SK-MEL-5 (cell line): ENCODE data around the gene DCST1. TPM values are rescaled to one million over a fixed set of nuclear protein-coding genes. Genes with fewer than 3 reads are reported as not detected.
"Not testable (repeated sequence)": the region's sequence is repeated elsewhere in the genome, so short reads cannot be mapped to it uniquely, and the experiment has no call there.

Experiments
- DNase-seq: peaks from one replicate; pipeline ENCODE4 v3.0.0-alpha.2; 2016; ENCODE audit warnings: low read depth, low spot score
- in situ Hi-C: cut with HindIII; loops from 2 replicates; pipeline ENCODE4 v1.10.0; 2016; ENCODE audit warnings: low sequenced_read_pairs, high pct_unique_total_duplicates, low pct_unique_long_range_greater_than_20kb
- polyA plus RNA-seq, 2 experiments: library from polyadenylated mRNA; depleted of rRNA; stranded (reverse); fragments of >200 nt; gene quantifications; 2 replicates each; pipeline ENCODE4 v1.2.3, GENCODE V29; 2015
- total RNA-seq: library from RNA; depleted of rRNA; stranded (reverse); fragments of >200 nt; shearing (Covaris generic); gene quantifications from 2 replicates; pipeline ENCODE4 v1.2.3, GENCODE V29; 2014; rRNA removed

Gene DCST1, protein sequence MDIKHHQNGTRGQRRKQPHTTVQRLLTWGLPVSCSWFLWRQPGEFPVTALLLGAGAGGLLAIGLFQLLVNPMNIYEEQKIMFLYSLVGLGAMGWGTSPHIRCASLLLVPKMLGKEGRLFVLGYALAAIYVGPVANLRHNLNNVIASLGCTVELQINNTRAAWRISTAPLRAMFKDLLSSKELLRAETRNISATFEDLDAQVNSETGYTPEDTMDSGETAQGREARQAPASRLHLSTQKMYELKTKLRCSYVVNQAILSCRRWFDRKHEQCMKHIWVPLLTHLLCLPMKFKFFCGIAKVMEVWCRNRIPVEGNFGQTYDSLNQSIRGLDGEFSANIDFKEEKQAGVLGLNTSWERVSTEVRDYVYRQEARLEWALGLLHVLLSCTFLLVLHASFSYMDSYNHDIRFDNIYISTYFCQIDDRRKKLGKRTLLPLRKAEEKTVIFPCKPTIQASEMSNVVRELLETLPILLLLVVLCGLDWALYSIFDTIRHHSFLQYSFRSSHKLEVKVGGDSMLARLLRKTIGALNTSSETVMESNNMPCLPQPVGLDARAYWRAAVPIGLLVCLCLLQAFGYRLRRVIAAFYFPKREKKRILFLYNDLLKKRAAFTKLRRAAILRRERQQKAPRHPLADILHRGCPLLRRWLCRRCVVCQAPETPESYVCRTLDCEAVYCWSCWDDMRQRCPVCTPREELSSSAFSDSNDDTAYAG
- total RNA-seq = not detected in 2 replicates
- polyA plus RNA-seq (2015; cell fraction: cytosol; rRNA removed) = 0.11 TPM in 1 of 2 replicates, not detected in the other
- polyA plus RNA-seq (2015; cell fraction: nucleus; rRNA removed) = 0.12 TPM in 1 of 2 replicates, not detected in the other

GRCh38 chr1:155033524-155033923 is at the start of gene DCST1, which contains the start of gene DCST2:
Gene DCST1, plus strand, starts transcription at chr1:155033824. Its CDS starts 213 bp downstream, at chr1:155034037.
Gene DCST2, minus strand, starts transcription at chr1:155033781. Its CDS starts 80 bp downstream, at chr1:155033701.
- in situ Hi-C loops = no loop called here
- no peak for DNase-seq

DNA sequence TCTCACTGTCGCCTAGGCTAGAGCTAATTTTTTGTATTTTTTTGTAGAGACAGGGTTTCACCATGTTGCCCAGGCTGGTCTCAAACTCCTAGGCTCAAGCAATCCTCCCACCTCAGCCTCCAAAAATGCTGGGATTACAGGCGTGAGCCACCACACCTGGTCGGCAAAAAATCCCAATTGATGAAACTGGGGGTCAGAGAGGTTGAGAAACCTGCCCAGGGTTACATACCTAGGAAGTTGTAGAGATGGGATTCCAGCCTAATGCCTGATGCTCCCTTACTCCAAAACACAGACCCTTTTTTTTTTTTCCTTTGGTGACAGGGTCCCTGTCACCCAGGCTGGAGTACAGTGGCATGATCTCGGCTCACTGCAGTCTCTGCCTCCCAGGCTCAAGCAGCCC is 46.9 kb upstream of the DCST1 start:
- in situ Hi-C loops, DNase-seq: not testable (repeated sequence)

DNA sequence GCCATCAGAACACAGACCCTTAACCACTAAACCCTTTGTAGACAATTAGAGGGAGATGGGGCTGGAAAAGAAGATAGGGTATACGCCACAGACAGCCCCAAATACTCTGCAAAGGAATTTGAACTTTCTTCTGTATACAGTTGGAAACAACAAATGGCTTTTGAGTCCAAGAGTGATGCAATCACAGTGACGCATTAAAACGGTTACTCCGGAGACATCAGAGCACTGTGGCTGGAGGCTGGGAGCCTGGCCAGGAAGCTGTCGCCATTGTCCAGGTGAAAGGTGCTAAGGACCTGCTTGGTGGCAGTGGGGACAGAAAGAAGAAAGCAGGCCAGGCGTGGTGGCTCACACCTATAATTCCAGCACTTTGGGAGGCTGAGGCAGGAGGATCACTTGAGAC is 46.3 kb upstream of the DCST1 start:
- DNase-seq = no peak
- in situ Hi-C loops = no loop called here

GRCh38 chr1:154988058-154988954 is 45.3 kb upstream of the DCST1 start:
- DNase-seq = no peak
- in situ Hi-C loops = no loop called here

DNA sequence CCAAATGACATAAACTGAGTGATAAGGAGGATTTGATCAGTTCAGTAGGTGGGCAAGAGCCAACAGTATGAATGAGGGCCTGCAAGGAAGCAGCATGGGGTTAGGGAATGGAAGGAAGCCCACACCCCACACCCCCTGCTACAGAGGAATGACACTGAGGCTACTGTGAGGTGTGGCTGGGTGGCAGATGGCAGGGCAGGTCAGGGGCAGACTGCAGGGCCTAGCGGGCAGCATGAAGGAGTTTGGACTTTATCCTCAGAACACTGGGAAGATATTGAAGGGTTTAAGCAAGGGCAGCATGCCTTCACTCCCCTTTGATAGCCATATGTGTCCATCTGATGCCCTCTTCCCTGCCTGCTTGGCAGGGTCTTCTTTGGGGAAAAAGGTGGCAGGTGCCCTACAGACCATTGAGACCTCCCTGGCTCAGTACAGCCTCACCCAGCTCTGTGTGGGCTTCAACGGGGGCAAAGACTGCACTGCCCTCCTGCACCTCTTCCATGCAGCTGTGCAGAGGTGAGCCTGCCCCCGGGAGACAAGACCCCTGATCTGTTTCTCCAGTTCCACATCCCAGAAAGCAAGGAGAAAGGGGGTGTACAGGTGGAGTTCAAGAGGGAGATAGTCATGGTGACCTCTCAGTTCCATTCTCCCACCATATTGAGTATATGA is 44.3 kb upstream of the DCST1 start:
- no peak for DNase-seq
- in situ Hi-C loops = no loop called here

- DNase-seq = no peak
- in situ Hi-C loops = no loop called here
Observed at GRCh38 chr1:154990276-154990675, 43.3 kb upstream of the DCST1 start.

- in situ Hi-C loops = no loop called here
Observed at GRCh38 chr1:154992721-154993571, 40.7 kb upstream of the DCST1 start.

GRCh38 chr1:154993572-154994268 is 39.9 kb upstream of the DCST1 start, which contains the start of gene LENEP:
Gene LENEP, plus strand, starts transcription at chr1:154993586. Its CDS starts 22 bp downstream, at chr1:154993608.
- DNase-seq = no peak
- in situ Hi-C loops = no loop called here

More at GRCh38 chr1:154992721-154993571, 40.7 kb upstream of the DCST1 start:
- peak; percentile 71 for DNase-seq

GRCh38 chr1:154994269-154994587 is 39.4 kb upstream of the DCST1 start:
- DNase-seq = no peak
- in situ Hi-C loops = no loop called here

- in situ Hi-C loops = no loop called here
- no peak for DNase-seq
Observed at GRCh38 chr1:154994591-154994990, 39.0 kb upstream of the DCST1 start.

DNA sequence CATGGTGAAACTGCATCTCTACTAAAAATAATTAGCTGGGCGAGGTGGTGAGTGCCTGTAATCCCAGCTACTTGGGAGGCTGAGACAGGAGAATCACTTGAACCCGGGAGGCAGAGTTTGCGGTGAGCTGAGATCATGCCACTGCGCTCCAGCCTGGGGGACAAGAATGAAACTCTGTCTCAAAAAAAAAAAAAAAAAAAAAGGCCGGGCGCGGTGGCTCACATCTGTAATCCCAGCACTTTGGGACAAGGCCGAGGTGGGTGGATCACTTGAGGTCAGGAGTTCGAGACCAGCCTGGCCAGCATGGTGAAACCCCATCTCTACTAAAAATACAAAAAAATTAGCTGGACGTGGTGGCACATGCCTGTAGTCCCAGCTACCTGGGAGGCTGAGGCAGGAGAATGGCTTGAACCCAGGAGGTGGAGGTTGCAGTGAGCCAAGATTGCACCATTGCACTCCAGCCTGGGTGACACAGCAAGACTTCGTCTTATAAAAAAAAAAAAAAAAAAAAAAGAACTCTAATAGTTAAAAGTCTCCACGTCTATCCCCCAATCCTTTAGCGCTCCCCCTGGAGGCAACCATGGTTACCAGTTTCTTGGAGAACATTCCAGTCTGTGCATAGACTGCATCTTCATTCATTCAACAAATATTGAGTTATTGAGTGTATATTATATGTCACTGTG is 38.2 kb upstream of the DCST1 start:
- DNase-seq = peak; percentile 92
- in situ Hi-C loops = not testable (repeated sequence)

DNA sequence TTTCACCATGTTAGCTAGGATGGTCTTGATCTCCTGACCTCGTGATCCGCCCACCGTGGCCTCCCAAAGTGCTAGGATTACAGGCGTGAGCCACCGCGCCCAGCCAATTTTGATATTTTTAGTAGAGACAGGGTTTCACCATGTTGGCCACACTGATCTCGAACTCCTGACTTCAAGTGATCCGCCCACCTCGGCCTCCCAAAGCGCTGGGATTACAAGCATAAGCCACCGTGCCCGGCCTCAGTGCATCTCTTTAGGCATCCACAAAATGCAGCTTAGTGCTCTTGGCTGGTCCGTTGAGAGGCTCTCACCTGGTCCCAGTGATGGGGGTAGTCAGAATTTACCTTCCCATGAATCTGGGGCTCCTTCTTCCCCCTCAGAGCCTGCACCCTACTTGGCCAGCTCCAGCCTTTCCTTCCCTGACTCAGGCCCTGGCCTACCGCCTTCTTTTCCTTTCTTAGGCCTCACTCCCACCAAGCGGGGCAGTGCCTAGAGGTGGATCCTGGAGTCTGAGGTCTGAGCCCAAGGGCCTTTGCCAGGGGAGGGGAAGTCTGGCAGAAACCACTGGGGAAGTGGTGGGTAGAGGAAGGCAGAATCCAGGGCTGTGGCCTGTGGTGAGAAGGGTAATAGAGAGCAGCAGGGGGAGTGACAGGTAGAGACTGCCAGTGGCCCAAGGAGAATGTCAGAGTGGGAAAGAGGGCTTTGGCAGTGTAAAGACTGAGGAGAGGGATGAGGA is 36.5 kb upstream of the DCST1 start:
- DNase-seq = no peak
- in situ Hi-C loops = no loop called here

- in situ Hi-C loops = no loop called here
- DNase-seq = peak; percentile 43
Observed at GRCh38 chr1:154998201-154998780, 35.3 kb upstream of the DCST1 start.

DNA sequence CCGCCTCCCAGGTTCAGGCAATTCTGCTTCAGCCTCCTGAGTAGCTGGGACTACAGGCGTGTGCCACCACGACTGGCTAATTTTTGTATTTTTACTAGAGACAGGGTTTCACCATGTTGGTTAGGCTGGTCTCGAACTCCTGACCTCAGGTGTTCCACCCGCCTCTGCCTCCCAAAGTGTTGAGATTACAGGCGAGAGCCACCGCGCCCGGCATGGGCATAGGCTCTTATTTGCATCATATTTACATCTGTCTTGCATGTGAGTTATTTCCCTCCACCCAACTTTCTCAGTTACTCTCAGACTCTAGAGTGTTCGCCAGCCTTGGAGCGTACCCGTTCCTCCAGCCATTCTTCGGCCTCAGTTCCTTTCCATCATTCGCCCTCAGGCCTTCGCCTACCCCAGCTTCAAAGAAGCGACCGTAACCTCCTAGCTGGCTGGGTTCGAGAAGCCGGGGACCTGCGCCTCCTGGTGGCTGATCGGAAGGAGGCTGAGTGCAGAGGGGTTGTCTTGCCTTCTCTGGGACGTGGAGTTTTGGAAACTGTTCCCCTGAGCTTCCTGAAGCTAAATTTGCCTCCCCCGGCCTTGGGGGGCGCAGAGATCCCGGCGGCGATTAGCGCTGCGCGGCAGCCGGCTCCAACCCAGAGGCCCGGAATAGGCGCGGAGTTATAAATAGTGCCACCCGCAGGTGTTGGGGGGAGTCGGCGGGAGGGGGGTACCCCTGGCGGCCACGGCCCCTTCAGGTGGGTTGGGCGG is 34.6 kb upstream of the DCST1 start:
- peak; percentile 92 for DNase-seq
- in situ Hi-C loops = no loop called here
